ENCODE results near the gene RNF225.
A peak's percentile ranks its signal among the peaks of the same experiment; 100 is the strongest.
"Not testable (repeated sequence)": the region's sequence is repeated elsewhere in the genome, so short reads cannot be mapped to it uniquely, and the experiment has no call there.

Gene RNF225

GRCh38 chr19:58400316-58400915, 5.0 kb downstream of the RNF225 start:
- Histone ChIP-seq H3K4me2 (ENCODE audit: low read length) (peak overlapping the region; percentile 83), H4K20me1 (ENCODE audit: control insufficient read depth, insufficient read depth, low read depth, low read length) (no peaks in the 10 kb centered on the region), H3K9me3 (ENCODE audit: control insufficient read depth, insufficient read depth, low read length) (no peaks in the 10 kb centered on the region), H3K4me1 (ENCODE audit: control insufficient read depth, low read length) (peaks cover 20% of the 10 kb centered on the region), H3K36me3 (ENCODE audit: control insufficient read depth, low read length) (peaks cover 3% of the 10 kb centered on the region; the same call in 1 of the 2 replicates), H3K79me2 (ENCODE audit: control insufficient read depth, low read length) (peaks cover 10% of the 10 kb centered on the region), H3K27ac (ENCODE audit: low read depth, low read length) (no peak overlapping the region), H3K9me2 (replicated peaks; ENCODE audit: control insufficient read depth, low read length) (no peaks in the 10 kb centered on the region), H3K4me3 (ENCODE audit: low read length) (peak overlapping the region; percentile 70), H3K27me3 (ENCODE audit: control insufficient read depth, low read length) (no peaks in the 10 kb centered on the region), H3F3A (ENCODE audit: control insufficient read depth, insufficient read depth) (peaks cover 17% of the 10 kb centered on the region)
- no peak for TF ChIP-seq CTCF (IDR thresholded peaks at IDR 0.05; ENCODE audit: low read depth, low read length, poor library complexity, severe bottlenecking)
- no peak for TF ChIP-seq EZH2phosphoT487 (IDR thresholded peaks at IDR 0.05; ENCODE audit: borderline replicate concordance, low read length)

- H3K36me3 ChIP-seq (ENCODE audit: control insufficient read depth, low read length) = no peaks in the 10 kb centered on the region; the same call in 1 of the 2 replicates
- H3K9me2 ChIP-seq (replicated peaks; ENCODE audit: control insufficient read depth, low read length) = no peaks in the 10 kb centered on the region
- H4K20me1 ChIP-seq (ENCODE audit: control insufficient read depth, insufficient read depth, low read depth, low read length) = no peaks in the 10 kb centered on the region
- TF ChIP-seq EZH2phosphoT487 (IDR thresholded peaks at IDR 0.05; ENCODE audit: borderline replicate concordance, low read length) = no peak
- peak; percentile 18 for TF ChIP-seq CTCF (IDR thresholded peaks at IDR 0.05; ENCODE audit: low read depth, low read length, poor library complexity, severe bottlenecking)
- no peaks in the 10 kb centered on the region for H3K9me3 ChIP-seq (ENCODE audit: control insufficient read depth, insufficient read depth, low read length)
- peak overlapping the region; percentile 83 for H3K4me2 ChIP-seq (ENCODE audit: low read length)
- peak overlapping the region; percentile 56 for H3K27ac ChIP-seq (ENCODE audit: low read depth, low read length)
- peak overlapping the region; percentile 73 for H3K4me3 ChIP-seq (ENCODE audit: low read length)
- H3F3A ChIP-seq (ENCODE audit: control insufficient read depth, insufficient read depth) = peaks cover 17% of the 10 kb centered on the region
- peaks cover 20% of the 10 kb centered on the region for H3K4me1 ChIP-seq (ENCODE audit: control insufficient read depth, low read length)
- H3K27me3 ChIP-seq (ENCODE audit: control insufficient read depth, low read length) = no peaks in the 10 kb centered on the region
- peaks cover 10% of the 10 kb centered on the region for H3K79me2 ChIP-seq (ENCODE audit: control insufficient read depth, low read length)
These were observed 5.7 kb downstream of the RNF225 start for GRCh38 chr19:58400916-58401839.

GRCh38 chr19:58401840-58402421, 6.5 kb downstream of the RNF225 start:
- Histone ChIP-seq H3K36me3 (ENCODE audit: control insufficient read depth, low read length) (no peaks in the 10 kb centered on the region; the same call in 1 of the 2 replicates), H3F3A (ENCODE audit: control insufficient read depth, insufficient read depth) (peaks cover 22% of the 10 kb centered on the region), H3K4me1 (ENCODE audit: control insufficient read depth, low read length) (peaks cover 25% of the 10 kb centered on the region), H3K4me2 (ENCODE audit: low read length) (peak overlapping the region; percentile 76), H3K27ac (ENCODE audit: low read depth, low read length) (peak overlapping the region; percentile 56), H4K20me1 (ENCODE audit: control insufficient read depth, insufficient read depth, low read depth, low read length) (no peaks in the 10 kb centered on the region), H3K9me2 (replicated peaks; ENCODE audit: control insufficient read depth, low read length) (no peaks in the 10 kb centered on the region), H3K9me3 (ENCODE audit: control insufficient read depth, insufficient read depth, low read length) (no peaks in the 10 kb centered on the region), H3K4me3 (ENCODE audit: low read length) (peak overlapping the region; percentile 73), H3K27me3 (ENCODE audit: control insufficient read depth, low read length) (no peaks in the 10 kb centered on the region), H3K79me2 (ENCODE audit: control insufficient read depth, low read length) (peaks cover 12% of the 10 kb centered on the region)
- no peak for TF ChIP-seq CTCF (IDR thresholded peaks at IDR 0.05; ENCODE audit: low read depth, low read length, poor library complexity, severe bottlenecking)
- TF ChIP-seq EZH2phosphoT487 (IDR thresholded peaks at IDR 0.05; ENCODE audit: borderline replicate concordance, low read length) = no peak

- H3K9me3 ChIP-seq (ENCODE audit: control insufficient read depth, insufficient read depth, low read length); H3K27me3 ChIP-seq (ENCODE audit: control insufficient read depth, low read length); H3K36me3 ChIP-seq (ENCODE audit: control insufficient read depth, low read length); H3K27ac ChIP-seq (ENCODE audit: low read depth, low read length); H3K9me2 ChIP-seq (replicated peaks; ENCODE audit: control insufficient read depth, low read length); H4K20me1 ChIP-seq (ENCODE audit: control insufficient read depth, insufficient read depth, low read depth, low read length); H3K4me3 ChIP-seq (ENCODE audit: low read length); H3K4me2 ChIP-seq (ENCODE audit: low read length): not testable (repeated sequence)
- H3F3A ChIP-seq (ENCODE audit: control insufficient read depth, insufficient read depth) = peaks cover 17% of the 10 kb centered on the region
- H3K4me1 ChIP-seq (ENCODE audit: control insufficient read depth, low read length) = peaks cover 33% of the 10 kb centered on the region
- H3K79me2 ChIP-seq (ENCODE audit: control insufficient read depth, low read length) = peaks cover 28% of the 10 kb centered on the region
These were observed 8.5 kb downstream of the RNF225 start for GRCh38 chr19:58403920-58404478.
